Hepatocyte (in vitro differentiated cells): ENCODE data around the gene MPHOSPH9. TPM values are rescaled to one million over a fixed set of nuclear protein-coding genes. Genes with fewer than 3 reads are reported as not detected.
A peak's percentile ranks its signal among the peaks of the same experiment; 100 is the strongest.

Experiments used
- DNase-seq: peaks from one replicate; pipeline ENCODE4 v3.0.0-alpha.2; 2016; ENCODE audit warnings: low spot score
- H2AFZ ChIP-seq: fragments of 200-600 bp; sonication (generic); 2 replicates; pipeline ENCODE4 v1.6.0; 2016; ENCODE audit warnings: antibody characterized with exemption, mild to moderate bottlenecking
- H3K27ac ChIP-seq: fragments of 200-600 bp; sonication (generic); 2 replicates; pipeline ENCODE4 v1.5.1; 2016; ENCODE audit warnings: mild to moderate bottlenecking
- H3K27me3 ChIP-seq: fragments of 200-600 bp; sonication (generic); 2 replicates; pipeline ENCODE4 v1.6.1; 2016
- H3K36me3 ChIP-seq: fragments of 200-600 bp; sonication (generic); replicated peaks from 2 replicates; pipeline ENCODE4 v1.5.1; 2016; ENCODE audit warnings: low read depth; ENCODE audit not compliant: insufficient read depth
- H3K4me1 ChIP-seq: fragments of 200-600 bp; sonication (generic); 2 replicates; pipeline ENCODE4 v1.5.1; 2016; ENCODE audit warnings: mild to moderate bottlenecking, moderate library complexity; ENCODE audit not compliant: insufficient read depth
- H3K4me2 ChIP-seq: fragments of 200-600 bp; sonication (generic); 2 replicates; pipeline ENCODE4 v1.6.0; 2016
- H3K4me3 ChIP-seq: fragments of 200-600 bp; sonication (generic); 2 replicates; pipeline ENCODE4 v1.5.1; 2016; ENCODE audit warnings: mild to moderate bottlenecking
- H3K79me2 ChIP-seq: fragments of 200-600 bp; sonication (generic); 2 replicates; pipeline ENCODE4 v1.6.0; 2017; ENCODE audit warnings: mild to moderate bottlenecking
- H3K9me2 ChIP-seq: fragments of 200-600 bp; sonication (generic); replicated peaks from 2 replicates; pipeline ENCODE4 v1.6.0; 2017; ENCODE audit warnings: mild to moderate bottlenecking; ENCODE audit not compliant: insufficient read depth
- H3K9me3 ChIP-seq: fragments of 200-600 bp; sonication (generic); 2 replicates; pipeline ENCODE4 v1.5.1; 2016; ENCODE audit warnings: low read depth, mild to moderate bottlenecking
- H4K20me1 ChIP-seq: fragments of 200-600 bp; sonication (generic); 2 replicates; pipeline ENCODE4 v1.6.0; 2016; ENCODE audit warnings: mild to moderate bottlenecking; ENCODE audit not compliant: insufficient read depth, poor library complexity, severe bottlenecking
- EZH2 ChIP-seq: fragments of 200-600 bp; sonication (generic); IDR thresholded peaks from 2 replicates; pipeline ENCODE4 v1.6.1; 2016; ENCODE audit warnings: antibody characterized with exemption, mild to moderate bottlenecking, borderline replicate concordance
- EZH2phosphoT487 ChIP-seq: fragments of 200-600 bp; sonication (generic); IDR thresholded peaks from one replicate; pipeline ENCODE4 v1.6.1; 2018; ENCODE audit warnings: antibody characterized with exemption, mild to moderate bottlenecking, low read depth, moderate library complexity; ENCODE audit not compliant: unreplicated experiment, severe bottlenecking
- WGBS: methylation state at CpG from one replicate; pipeline ENCODE4 v1.1.6; 2016; ENCODE audit warnings: low lambda C conversion rate; ENCODE audit errors: missing lambda C conversion rate; 5-methylcytosine and 5-hydroxymethylcytosine counted together
- polyA plus RNA-seq: library from polyadenylated mRNA; unstranded; fragments of >200 nt; fragmentation: Nextera tagmentation; extraction: Ambion mirVana; gene quantifications from 2 replicates; pipeline ENCODE4 v1.2.1, GENCODE V29; 2016
- total RNA-seq: library from RNA; depleted of rRNA; stranded (reverse); fragments of >200 nt; gene quantifications from 2 replicates; pipeline ENCODE4 v1.2.3, GENCODE V29; 2014
- TF ChIP-seq, protein P1 (sequence below): fragments of 200-600 bp; sonication (generic); IDR thresholded peaks from 2 replicates; pipeline ENCODE4 v1.5.1; 2016; ENCODE audit warnings: antibody characterized with exemption, mild to moderate bottlenecking; ENCODE audit not compliant: poor library complexity

The MPHOSPH9 gene
- total and polyA plus RNA-seq, 2 experiments from 2014 or later = 13.1 to 44.3 TPM

DNA sequence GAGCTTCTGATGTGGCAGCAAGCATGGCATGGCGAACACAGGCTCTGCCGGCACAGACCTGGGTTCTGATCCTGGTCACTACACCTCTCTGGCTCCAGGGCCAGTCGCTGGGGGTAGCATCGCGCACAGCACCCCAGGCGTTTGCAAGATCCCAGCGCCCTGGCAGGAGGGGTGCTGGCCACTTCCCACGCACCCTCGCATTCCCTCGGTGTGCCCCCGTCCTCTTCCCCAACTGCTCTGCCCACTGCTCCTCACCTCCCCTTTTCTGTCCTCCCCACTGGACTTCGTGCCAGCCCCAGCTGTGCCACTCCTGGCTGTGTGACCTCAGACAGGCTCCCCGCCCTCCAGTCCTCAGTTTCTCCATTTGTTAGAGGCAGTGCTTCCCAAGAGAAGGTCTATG is 35.9 kb upstream of the MPHOSPH9 start:
- peak overlapping the region; percentile 9 for H2AFZ ChIP-seq
- 93% methylated on average over 11 of the region's 13 CpGs for whole genome bisulfite sequencing
- H3K27me3 ChIP-seq = no peaks in the 10 kb centered on the region
- peaks cover 64% of the 10 kb centered on the region for H3K79me2 ChIP-seq
- no peak overlapping the region for H3K4me3 ChIP-seq
- no peak for TF ChIP-seq EZH2phosphoT487
- no peaks in the 10 kb centered on the region for H3K9me3 ChIP-seq
- peak overlapping the region; percentile 96 for H3K27ac ChIP-seq
- H3K36me3 ChIP-seq = no peaks in the 10 kb centered on the region
- peak overlapping the region; percentile 98 for H3K4me2 ChIP-seq
- H3K9me2 ChIP-seq = no peaks in the 10 kb centered on the region
- H4K20me1 ChIP-seq = peaks cover 26% of the 10 kb centered on the region
- DNase-seq = no peak
- H3K4me1 ChIP-seq = peaks cover 16% of the 10 kb centered on the region

DNA sequence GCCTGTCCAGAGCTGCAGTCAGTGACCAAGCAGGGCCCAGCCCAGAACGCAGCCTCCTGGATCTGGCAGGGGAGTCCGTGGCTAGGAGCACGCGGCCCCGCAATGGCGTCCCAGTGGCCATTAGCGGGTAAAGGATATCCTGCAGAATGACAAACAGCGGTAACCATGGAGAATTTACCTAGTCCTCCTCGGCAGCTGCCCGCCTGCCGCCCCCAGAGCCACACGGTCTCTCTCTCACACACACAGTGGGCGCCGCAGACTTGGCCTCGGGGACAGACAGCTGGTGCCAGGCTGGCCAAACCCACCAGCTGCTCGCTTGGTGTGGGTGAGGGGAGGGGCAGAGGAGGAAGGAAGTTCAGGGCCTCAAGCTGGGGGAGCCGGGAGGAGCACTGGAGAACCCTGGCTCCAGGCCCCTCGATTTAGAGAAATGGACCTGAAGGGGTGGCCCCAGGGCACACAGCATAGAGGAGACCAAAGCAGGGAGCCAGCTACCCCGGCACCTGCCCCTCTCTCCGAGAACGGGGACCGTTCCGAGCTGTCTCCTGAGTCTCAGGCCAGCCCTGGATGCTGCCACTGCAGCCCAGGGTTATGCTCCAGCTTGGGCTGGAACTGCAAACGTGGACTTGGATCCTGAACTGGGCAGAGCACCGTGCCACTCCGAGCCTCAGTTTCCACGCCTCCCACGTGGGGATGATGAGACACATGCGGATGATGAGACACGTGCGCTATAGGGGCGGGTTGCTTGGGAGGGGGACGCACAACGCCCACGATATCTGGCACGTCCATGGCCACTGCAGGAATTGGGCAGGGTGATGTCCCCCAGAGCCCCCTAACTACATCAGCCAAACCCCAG is 35.3 kb upstream of the MPHOSPH9 start:
- Histone ChIP-seq H3K36me3 (no peaks in the 10 kb centered on the region), H3K9me2 (no peaks in the 10 kb centered on the region), H4K20me1 (peaks cover 26% of the 10 kb centered on the region)

DNA sequence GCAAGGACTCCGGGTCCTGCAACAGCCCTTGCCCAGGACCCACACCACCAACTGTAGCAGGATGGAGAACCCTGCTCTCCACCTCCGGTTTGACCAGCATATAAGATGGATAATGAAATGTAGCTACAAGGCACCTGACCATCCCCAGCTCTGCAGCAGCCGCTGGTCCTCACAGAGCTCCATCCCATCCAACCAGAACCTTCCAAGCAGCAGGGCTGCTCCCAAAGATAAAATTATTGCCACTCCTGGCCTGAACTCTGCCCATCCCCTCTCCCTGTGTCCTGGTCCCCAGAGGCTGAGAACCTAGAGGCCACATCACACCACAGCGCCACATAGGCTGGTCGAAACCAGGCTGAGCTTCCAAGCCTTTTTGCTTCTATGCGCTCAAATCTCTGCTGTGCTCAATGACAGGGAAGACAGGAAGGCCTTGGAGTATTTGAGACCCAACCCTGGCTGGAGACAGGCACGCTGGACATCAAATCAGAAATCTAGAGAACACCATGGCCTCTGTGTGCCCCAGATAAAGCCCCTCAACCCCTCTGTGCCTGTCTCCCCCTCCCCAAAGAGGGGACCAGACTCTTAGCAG is 34.5 kb upstream of the MPHOSPH9 start:
- H3K79me2 ChIP-seq = peaks cover 63% of the 10 kb centered on the region

More for the DNA sequence above, 35.3 kb upstream of the MPHOSPH9 start:
- DNase-seq = peak; percentile 20
- 83% methylated on average over 35 of the region's 36 CpGs for WGBS
- no peaks in the 10 kb centered on the region for H3K9me3 ChIP-seq
- H2AFZ ChIP-seq = no peak overlapping the region
- peak overlapping the region; percentile 98 for H3K4me2 ChIP-seq
- H3K4me3 ChIP-seq = no peak overlapping the region
- peaks cover 16% of the 10 kb centered on the region for H3K4me1 ChIP-seq
- no peak for TF ChIP-seq EZH2phosphoT487
- TF ChIP-seq, protein P1, sequence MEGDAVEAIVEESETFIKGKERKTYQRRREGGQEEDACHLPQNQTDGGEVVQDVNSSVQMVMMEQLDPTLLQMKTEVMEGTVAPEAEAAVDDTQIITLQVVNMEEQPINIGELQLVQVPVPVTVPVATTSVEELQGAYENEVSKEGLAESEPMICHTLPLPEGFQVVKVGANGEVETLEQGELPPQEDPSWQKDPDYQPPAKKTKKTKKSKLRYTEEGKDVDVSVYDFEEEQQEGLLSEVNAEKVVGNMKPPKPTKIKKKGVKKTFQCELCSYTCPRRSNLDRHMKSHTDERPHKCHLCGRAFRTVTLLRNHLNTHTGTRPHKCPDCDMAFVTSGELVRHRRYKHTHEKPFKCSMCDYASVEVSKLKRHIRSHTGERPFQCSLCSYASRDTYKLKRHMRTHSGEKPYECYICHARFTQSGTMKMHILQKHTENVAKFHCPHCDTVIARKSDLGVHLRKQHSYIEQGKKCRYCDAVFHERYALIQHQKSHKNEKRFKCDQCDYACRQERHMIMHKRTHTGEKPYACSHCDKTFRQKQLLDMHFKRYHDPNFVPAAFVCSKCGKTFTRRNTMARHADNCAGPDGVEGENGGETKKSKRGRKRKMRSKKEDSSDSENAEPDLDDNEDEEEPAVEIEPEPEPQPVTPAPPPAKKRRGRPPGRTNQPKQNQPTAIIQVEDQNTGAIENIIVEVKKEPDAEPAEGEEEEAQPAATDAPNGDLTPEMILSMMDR = no peak
- no peak for TF ChIP-seq EZH2
- H3K27ac ChIP-seq = peak overlapping the region; percentile 96
- H3K79me2 ChIP-seq = peaks cover 67% of the 10 kb centered on the region
- no peaks in the 10 kb centered on the region for H3K27me3 ChIP-seq

More for the DNA sequence above, 34.5 kb upstream of the MPHOSPH9 start:
- TF ChIP-seq, protein P1 = no peak
- TF ChIP-seq EZH2 (no peak), EZH2phosphoT487 (no peak)
- DNase-seq = no peak
- Histone ChIP-seq H3K9me3 (no peaks in the 10 kb centered on the region), H3K4me1 (peaks cover 13% of the 10 kb centered on the region), H3K4me3 (no peak overlapping the region), H2AFZ (no peak overlapping the region), H3K27ac (peak overlapping the region; percentile 96), H3K36me3 (no peaks in the 10 kb centered on the region), H4K20me1 (peaks cover 30% of the 10 kb centered on the region), H3K27me3 (no peaks in the 10 kb centered on the region), H3K9me2 (no peaks in the 10 kb centered on the region), H3K4me2 (peak overlapping the region; percentile 98)
- 93% methylated on average over 7 of the region's 7 CpGs for WGBS
